HepG2 (cell line): ENCODE measurements around the gene BARHL2.

Experiments
- ZNF12 ChIP-seq: sonication (generic); formaldehyde crosslinking; IDR thresholded peaks from 2 replicates; pipeline ENCODE4 v1.5.0; 2020; ENCODE audit warnings: missing genetic modification reagents
- ZNF207 ChIP-seq: fragments of 450-650 bp; IDR thresholded peaks from 2 replicates; pipeline ENCODE4 v1.6.1; 2016; ENCODE audit warnings: antibody characterized with exemption, borderline replicate concordance

DNA sequence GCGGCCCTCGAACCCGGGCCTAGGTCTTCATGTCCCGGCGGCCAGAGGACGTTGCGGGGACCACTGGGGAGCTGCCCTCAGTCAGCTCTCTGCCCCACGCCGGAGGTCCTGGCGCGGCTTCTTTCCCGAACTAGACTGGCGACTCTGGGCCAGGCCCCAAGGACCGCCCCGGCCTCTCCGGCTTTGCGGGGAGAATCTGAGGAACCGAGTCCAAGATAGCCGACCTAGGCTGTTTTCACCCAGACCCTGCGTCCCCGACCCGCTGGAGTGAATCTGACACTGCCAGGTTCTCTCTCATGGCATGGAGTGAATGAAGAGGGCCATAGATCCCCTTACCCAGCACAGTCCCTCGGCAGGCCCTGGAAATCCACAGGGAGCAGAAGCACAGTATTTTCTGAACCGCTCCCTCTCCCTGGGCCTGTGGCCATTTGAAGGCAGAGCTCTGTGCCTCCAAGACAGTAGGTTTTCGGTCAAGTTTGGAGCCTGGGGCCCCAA, 9.9 kb upstream of the BARHL2 start:
- no peak for TF ChIP-seq ZNF207
- TF ChIP-seq ZNF12 (CRISPR knock-in tag) = no peak
